HG03575 (cell line): Measurements from ENCODE around the gene TRAF3IP1.
"Not testable (repeated sequence)": the region's sequence is repeated elsewhere in the genome, so short reads cannot be mapped to it uniquely, and the experiment has no call there.

Experiments used
- ATAC-seq: cut with Tn5 transposase; IDR thresholded peaks from one replicate; pipeline ENCODE4 v1.9.1; 2021; ENCODE audit not compliant: unreplicated experiment, insufficient number of reproducible peaks, low FRiP score; ENCODE audit errors: extremely low read depth

The TRAF3IP1 gene

DNA sequence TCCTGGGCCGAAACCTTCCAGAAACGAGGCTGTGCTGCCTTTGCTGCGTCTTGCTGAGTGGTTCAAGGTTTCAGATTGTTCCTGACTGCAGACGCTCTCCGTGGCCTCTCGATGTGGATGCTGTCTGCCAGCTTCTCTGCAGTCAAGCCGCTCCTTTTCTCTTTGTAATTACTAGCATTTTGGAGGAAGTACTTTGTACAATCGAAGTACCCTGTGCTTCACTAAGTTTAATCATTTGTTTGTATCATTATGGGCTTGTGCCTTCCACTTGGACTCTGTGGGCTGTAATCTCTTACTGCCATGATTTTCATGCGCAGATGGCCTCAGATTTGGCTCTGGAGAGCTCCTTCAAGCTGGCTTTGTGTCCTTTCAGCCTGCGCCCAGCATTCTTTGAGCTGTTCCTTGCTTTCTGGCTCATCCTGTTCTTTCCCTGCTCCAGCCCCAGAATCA is 49.3 kb downstream of the TRAF3IP1 start:
- ATAC-seq: no peak

GRCh38 chr2:238370094-238370822 is 49.9 kb downstream of the TRAF3IP1 start:
- ATAC-seq: no peak

GRCh38 chr2:238370823-238371372 is 50.6 kb downstream of the TRAF3IP1 start:
- ATAC-seq: no peak

DNA sequence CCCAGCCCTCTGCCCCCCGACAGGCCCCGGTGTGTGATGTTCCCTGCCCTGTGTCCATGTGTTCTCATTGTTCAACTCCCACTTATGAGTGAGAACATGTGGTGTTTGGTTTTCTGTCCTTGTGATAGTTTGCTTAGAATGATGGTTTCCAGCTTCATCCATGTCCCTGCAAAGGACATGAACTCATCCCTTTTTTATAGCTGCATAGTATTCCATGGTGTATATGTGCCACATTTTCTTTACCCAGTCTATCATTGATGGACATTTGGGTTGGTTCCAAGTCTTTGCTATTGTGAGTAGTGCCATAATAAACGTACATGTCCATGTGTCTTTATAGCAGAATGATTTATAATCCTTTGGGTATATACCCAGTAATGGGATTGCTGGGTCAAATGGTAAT is 52.0 kb downstream of the TRAF3IP1 start:
- ATAC-seq: not testable (repeated sequence)

GRCh38 chr2:238376884-238377391 is 56.6 kb downstream of the TRAF3IP1 start:
- ATAC-seq: no peak

GRCh38 chr2:238378230-238379095 is 58.1 kb downstream of the TRAF3IP1 start:
- no peak for ATAC-seq

GRCh38 chr2:238379096-238379810 is 58.9 kb downstream of the TRAF3IP1 start:
- no peak for ATAC-seq

DNA sequence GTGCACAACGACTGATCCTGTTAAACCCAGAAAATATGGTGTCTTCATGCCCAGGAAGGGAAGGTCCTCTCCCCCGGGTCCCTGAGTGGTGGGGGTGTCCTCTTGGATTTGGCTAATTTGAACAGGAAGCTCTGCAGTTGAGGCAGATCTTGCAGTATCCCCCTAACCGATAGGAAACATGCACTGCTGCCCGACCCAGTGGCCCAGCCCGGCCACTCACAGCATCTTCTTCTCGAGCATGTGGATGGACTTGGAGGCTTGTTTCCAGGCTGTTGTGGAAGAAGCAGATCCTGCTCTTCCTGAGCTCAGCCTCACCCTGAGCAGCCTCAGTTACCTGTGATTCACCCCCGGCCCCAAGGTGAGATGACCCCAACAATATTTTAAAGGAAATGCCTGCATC is 60.0 kb downstream of the TRAF3IP1 start:
- no peak for ATAC-seq

DNA sequence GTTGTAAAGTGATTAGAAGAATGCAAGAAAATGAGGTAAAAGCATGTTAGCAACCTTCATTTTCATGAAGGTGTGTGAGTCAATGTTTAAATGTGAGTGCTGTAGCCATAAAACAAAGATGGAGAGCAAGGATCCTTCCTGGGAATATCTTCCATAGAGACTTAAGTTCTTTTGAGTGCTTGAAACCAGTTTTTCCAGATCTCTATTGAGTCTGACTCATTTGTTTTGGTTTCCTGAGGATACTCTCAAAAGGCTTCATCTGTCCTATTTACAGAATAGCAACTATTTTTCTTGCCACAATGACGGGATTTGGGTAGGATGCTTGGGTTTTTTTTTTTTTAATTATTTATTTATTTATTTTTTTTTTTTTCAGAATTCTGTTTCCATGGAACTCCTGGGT is 60.5 kb downstream of the TRAF3IP1 start:
- no peak for ATAC-seq

DNA sequence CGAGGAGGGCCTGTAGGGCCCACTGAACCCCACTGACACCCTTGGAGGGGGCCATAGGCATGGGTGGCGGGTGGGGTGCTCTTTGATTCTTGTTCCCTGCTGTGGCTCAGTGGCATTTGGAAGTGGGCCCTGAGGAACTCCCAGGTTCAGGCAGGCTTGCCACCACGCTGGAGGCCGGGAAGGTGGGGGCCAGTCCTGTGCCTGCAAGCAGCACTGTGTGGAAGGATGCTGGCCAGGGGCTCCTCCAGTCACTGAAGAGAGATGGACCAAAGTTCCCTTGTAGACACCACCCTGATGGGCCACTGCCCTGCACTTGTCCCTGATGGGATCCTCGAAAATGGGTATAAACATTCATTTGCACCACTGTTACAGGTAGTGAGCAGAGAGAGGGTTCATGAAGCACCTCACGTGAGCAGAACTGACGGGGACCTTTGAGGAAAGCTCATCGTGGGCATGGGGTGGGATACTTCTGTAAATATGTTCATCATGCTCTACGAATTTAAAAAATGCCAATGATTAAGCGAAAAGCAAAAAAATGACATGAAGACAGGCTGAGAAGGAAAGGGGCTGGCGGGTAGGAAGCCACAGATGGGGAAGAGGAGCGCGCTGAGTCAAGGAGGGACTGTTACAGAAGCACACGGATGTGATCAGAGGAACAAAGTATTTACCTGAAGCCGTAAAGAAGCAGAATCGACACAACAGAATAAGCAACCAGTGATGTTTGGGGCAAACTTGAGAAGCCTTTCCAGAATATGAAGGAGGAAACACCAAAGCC is 61.2 kb downstream of the TRAF3IP1 start:
- no peak for ATAC-seq

DNA sequence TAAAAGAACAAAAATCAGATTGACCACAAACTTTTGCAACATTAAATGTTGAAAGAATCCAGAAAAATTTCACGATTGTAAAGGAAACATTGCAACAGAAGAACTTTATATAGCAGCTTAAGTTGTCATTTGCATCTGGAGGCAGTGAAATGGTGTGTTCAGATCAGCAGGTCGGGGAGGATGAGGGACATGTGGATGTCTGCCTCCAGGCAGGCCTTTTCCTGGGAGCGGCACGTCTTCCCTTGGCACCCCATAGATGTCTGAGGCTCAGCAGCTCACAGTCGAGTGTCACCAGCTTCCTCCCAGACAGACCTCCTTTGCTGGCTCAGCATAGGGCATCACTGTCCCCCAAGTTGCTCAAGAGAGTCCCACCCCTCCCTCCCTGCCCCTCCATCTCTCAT is 62.1 kb downstream of the TRAF3IP1 start:
- no peak for ATAC-seq

- ATAC-seq: no peak
These were observed 62.8 kb downstream of the TRAF3IP1 start for GRCh38 chr2:238383135-238383534.

DNA sequence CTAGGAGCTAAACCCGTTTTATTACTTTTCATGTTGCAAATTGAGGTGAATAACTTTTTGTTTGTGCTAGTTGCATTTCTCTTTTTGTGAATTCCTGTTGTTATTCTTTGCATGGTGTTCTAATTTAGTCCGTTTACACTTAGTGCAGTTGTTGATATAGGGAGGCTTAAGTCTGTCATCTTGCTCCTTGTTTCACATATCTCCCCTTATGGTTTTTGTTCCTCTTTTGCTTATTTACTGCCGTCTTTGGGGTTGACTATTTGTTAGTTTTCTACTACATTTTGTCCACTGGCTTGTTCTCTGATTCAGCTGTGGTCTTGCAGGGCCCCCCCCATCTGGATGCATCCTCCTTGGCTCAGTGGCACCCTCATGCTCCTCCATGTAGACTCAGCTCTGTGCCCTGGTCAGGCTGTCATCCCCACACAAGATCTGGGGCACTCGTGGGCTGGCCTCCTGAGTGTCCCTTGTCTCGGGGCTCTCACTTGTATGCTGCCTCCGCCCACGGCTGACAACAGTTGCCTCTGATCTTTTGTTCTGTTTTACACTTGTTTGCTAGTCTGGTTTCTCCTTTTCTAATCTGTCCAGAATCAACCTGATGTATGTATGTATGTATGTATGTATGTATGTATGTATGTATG is 63.5 kb downstream of the TRAF3IP1 start:
- ATAC-seq: no peak

GRCh38 chr2:238387332-238387731 is 67.0 kb downstream of the TRAF3IP1 start:
- ATAC-seq: no peak

DNA sequence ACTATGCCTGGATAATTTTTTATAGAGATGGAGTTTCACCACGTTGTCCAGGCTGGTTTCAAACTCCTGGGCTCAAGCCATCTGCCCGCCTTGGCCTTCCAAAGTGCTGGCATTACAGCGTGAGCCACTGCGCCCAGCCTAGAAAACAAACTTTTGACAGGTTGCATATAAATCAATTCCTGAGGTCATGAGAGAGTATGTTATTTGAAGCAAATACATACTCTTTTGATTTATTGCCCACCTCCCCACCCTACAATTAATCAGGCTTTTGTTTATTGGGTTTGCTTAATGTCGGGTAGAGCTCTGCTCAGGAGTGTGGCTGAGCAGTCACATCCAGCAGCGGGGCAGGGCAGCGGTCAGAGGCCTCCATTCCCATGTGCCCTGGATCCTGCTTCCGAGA is 68.5 kb downstream of the TRAF3IP1 start:
- ATAC-seq: no peak

GRCh38 chr2:238389988-238390589 is 69.8 kb downstream of the TRAF3IP1 start:
- no peak for ATAC-seq

DNA sequence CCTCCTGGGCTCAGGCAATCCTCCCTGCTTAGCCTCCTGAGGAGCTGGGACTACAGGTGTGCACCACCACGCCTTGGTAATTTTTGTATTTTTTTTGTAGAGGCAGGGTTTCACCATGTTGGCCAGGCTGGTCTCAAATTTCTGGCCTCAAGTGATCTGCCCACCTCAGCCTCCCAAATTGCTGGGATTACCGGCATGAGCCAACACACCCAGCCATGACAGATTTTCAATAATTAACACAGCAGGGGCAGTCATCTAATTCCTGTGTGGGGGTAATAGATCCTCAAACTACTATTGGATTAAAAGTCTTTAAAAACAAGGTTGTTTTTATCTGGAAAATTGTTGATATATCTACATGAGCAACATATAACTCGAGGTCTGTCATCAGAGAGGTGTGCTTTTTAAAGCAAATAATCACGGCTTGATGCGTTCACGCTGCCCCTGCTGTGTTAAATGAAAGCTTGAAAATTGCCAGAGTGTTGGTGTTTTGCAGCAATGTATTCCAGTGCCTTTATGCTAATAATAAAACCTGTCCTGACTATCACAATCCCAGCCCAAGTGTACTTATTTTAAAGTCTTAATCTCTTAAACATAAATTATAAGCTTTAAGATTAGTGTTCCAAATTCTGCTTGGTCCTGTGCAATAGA is 70.8 kb downstream of the TRAF3IP1 start:
- no peak for ATAC-seq
